ENCODE measurements around the gene LTBP1.

LTBP1 gene

DNA sequence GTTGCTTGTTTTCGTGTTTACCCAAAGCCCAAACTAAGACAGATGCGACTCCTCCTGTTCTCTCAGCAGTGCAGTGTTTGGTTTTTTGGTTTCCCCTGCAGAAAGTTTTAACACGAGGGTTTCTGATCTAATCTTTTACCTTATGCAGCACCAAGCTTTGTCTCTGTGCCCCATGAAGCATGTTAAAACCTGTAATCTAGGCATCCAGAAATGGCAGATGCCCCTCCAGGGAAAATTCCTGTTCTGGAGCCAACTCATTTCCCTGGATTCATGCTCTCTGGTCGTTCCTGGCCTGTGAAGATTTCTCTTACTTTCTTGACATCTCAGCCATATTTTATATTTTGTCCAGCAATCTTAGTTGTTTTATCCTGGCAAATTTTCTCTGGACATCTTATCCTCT is 91.5 kb downstream of the LTBP1 start:
- no peak for DNase-seq (ENCODE audit: low read depth in 1 of 2, low spot score in 1 of 2)

DNA sequence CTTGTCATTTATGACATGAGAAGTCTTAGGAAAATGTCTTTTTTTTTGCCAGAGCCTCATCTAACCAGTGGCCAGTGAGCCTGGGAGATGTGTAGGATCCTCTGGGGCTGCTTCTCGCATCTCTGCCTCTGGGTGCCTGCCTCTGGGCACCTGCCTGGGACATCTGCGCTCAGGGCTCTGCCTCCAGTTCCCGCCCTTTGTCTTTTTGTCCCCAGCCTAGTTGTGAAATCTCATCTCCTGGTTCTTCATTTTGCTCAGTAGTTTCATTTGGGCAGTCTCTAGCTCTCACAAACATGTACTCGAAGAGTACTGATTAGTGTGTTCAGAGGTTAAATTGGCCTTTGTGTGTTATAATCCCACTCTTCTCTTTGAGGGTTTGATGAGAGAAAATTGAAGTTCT is 92.0 kb downstream of the LTBP1 start:
- DNase-seq (ENCODE audit: low read depth in 1 of 2, low spot score in 1 of 2) = no peak
- no peak for TF ChIP-seq GABPA (IDR thresholded peaks at IDR 0.05; ENCODE audit: low read depth)
- TF ChIP-seq SPI1 (IDR thresholded peaks at IDR 0.05; ENCODE audit: borderline replicate concordance, low read depth) = no peak
- TF ChIP-seq, protein P1, sequence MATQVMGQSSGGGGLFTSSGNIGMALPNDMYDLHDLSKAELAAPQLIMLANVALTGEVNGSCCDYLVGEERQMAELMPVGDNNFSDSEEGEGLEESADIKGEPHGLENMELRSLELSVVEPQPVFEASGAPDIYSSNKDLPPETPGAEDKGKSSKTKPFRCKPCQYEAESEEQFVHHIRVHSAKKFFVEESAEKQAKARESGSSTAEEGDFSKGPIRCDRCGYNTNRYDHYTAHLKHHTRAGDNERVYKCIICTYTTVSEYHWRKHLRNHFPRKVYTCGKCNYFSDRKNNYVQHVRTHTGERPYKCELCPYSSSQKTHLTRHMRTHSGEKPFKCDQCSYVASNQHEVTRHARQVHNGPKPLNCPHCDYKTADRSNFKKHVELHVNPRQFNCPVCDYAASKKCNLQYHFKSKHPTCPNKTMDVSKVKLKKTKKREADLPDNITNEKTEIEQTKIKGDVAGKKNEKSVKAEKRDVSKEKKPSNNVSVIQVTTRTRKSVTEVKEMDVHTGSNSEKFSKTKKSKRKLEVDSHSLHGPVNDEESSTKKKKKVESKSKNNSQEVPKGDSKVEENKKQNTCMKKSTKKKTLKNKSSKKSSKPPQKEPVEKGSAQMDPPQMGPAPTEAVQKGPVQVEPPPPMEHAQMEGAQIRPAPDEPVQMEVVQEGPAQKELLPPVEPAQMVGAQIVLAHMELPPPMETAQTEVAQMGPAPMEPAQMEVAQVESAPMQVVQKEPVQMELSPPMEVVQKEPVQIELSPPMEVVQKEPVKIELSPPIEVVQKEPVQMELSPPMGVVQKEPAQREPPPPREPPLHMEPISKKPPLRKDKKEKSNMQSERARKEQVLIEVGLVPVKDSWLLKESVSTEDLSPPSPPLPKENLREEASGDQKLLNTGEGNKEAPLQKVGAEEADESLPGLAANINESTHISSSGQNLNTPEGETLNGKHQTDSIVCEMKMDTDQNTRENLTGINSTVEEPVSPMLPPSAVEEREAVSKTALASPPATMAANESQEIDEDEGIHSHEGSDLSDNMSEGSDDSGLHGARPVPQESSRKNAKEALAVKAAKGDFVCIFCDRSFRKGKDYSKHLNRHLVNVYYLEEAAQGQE (IDR thresholded peaks at IDR 0.05; ENCODE audit: insufficient replicate concordance, low read depth) = no peak
- Histone ChIP-seq H3K27ac (replicated peaks) (no peak overlapping the region), H3K27me3 (ENCODE audit: insufficient read depth, poor library complexity, severe bottlenecking) (peaks cover 2% of the 10 kb centered on the region), H3K4me3 (replicated peaks; ENCODE audit: insufficient read depth, low read length) (no peak overlapping the region)

More for the DNA sequence above, 91.5 kb downstream of the LTBP1 start:
- no peak for TF ChIP-seq POLR2AphosphoS5 (IDR thresholded peaks at IDR 0.05; ENCODE audit: low read depth)
- Histone ChIP-seq H3K27me3 (ENCODE audit: insufficient read depth, poor library complexity, severe bottlenecking) (peaks cover 2% of the 10 kb centered on the region), H3K4me3 (replicated peaks; ENCODE audit: insufficient read depth, low read length) (no peak overlapping the region), H3K27ac (replicated peaks) (no peak overlapping the region)

DNA sequence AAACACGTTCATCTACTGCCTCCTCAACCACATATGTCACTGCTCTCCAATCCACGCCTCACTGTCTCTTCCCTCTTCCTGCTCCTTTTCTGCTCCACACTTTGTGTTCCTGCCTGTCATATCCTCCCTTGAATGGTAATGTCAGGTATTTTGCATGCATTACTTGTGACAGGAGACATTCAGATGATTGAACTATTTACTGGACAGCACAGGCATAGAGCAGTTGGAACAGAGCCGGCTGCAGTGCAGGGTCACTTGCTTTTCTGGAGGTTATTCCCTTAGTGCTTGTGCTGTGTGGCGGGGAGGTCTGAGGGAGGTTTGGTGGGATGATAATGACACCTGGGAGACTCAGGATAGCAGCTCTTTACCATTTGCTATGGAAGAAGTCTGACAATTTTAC is 93.8 kb downstream of the LTBP1 start:
- H3K27ac ChIP-seq (replicated peaks) = no peak overlapping the region
- no peak for TF ChIP-seq SPI1 (IDR thresholded peaks at IDR 0.05; ENCODE audit: borderline replicate concordance, low read depth)
- H3K27me3 ChIP-seq (ENCODE audit: insufficient read depth, poor library complexity, severe bottlenecking) = peaks cover 2% of the 10 kb centered on the region
- DNase-seq (ENCODE audit: low read depth in 1 of 2, low spot score in 1 of 2) = no peak
- no peak overlapping the region for H3K4me3 ChIP-seq (replicated peaks; ENCODE audit: insufficient read depth, low read length)

DNA sequence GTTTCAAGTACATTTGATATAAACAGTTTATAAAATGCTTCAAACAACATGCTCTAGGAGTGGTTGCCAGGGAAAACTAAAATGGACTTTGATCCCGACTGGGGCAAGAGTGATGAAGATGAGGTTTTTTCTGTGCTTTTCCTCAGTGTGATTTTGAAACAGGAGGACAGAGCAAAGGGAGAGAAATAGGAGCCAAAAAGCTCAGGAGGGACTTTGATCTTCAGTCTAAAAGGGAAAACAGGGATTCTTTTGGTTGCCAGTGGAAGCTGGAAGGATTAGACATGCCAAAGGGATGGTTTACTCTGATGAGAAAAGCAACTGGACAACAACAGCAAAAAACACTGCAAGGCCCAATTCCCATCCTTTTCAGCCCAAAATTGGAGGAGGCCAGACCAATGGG is 95.5 kb downstream of the LTBP1 start:
- Histone ChIP-seq H3K27me3 (ENCODE audit: insufficient read depth, poor library complexity, severe bottlenecking) (peaks cover 2% of the 10 kb centered on the region), H3K4me3 (replicated peaks; ENCODE audit: insufficient read depth, low read length) (no peak overlapping the region), H3K27ac (replicated peaks) (no peak overlapping the region)
- TF ChIP-seq GABPA (IDR thresholded peaks at IDR 0.05; ENCODE audit: low read depth) (no peak), POLR2AphosphoS5 (IDR thresholded peaks at IDR 0.05; ENCODE audit: low read depth) (no peak), SPI1 (IDR thresholded peaks at IDR 0.05; ENCODE audit: borderline replicate concordance, low read depth) (no peak)
- TF ChIP-seq, protein P2, sequence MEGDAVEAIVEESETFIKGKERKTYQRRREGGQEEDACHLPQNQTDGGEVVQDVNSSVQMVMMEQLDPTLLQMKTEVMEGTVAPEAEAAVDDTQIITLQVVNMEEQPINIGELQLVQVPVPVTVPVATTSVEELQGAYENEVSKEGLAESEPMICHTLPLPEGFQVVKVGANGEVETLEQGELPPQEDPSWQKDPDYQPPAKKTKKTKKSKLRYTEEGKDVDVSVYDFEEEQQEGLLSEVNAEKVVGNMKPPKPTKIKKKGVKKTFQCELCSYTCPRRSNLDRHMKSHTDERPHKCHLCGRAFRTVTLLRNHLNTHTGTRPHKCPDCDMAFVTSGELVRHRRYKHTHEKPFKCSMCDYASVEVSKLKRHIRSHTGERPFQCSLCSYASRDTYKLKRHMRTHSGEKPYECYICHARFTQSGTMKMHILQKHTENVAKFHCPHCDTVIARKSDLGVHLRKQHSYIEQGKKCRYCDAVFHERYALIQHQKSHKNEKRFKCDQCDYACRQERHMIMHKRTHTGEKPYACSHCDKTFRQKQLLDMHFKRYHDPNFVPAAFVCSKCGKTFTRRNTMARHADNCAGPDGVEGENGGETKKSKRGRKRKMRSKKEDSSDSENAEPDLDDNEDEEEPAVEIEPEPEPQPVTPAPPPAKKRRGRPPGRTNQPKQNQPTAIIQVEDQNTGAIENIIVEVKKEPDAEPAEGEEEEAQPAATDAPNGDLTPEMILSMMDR (IDR thresholded peaks at IDR 0.05; ENCODE audit: insufficient read depth, low read length) = no peak
- TF ChIP-seq, protein P1 (IDR thresholded peaks at IDR 0.05; ENCODE audit: insufficient replicate concordance, low read depth) = no peak
- DNase-seq (ENCODE audit: low read depth in 1 of 2, low spot score in 1 of 2) = no peak

DNA sequence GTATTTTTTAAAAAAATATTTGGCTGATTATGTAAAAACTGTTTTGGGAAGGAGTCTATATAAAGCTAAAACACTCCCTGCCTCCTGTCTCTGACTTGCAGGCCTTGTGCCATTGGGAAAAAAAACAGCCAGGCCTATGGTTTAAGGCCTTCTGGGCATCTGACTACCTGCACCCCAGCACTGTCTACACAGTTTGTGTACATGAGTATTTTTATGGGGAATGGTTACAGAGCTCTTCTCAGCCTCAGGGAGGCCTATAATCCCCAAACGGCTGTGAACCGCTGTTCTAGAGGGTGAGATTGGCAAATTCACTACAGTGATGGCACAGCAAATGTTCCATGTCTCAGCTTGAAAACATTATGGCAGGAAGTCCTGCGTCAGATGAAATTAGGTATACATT is 96.1 kb downstream of the LTBP1 start:
- H3K4me3 ChIP-seq (replicated peaks; ENCODE audit: insufficient read depth, low read length) = no peak overlapping the region
- TF ChIP-seq, protein P1 (IDR thresholded peaks at IDR 0.05; ENCODE audit: insufficient replicate concordance, low read depth) = no peak
- no peak for TF ChIP-seq POLR2AphosphoS5 (IDR thresholded peaks at IDR 0.05; ENCODE audit: low read depth)
- TF ChIP-seq, protein P2 (IDR thresholded peaks at IDR 0.05; ENCODE audit: insufficient read depth, low read length) = no peak
- TF ChIP-seq GABPA (IDR thresholded peaks at IDR 0.05; ENCODE audit: low read depth) = no peak
- no peak for TF ChIP-seq SPI1 (IDR thresholded peaks at IDR 0.05; ENCODE audit: borderline replicate concordance, low read depth)
- no peak overlapping the region for H3K27ac ChIP-seq (replicated peaks)
- peaks cover 2% of the 10 kb centered on the region for H3K27me3 ChIP-seq (ENCODE audit: insufficient read depth, poor library complexity, severe bottlenecking)
- DNase-seq (ENCODE audit: low read depth in 1 of 2, low spot score in 1 of 2) = no peak

Measured in HL-60 (cell line).